ENCODE data around the gene GPBP1. TPM values are rescaled to one million over a fixed set of nuclear protein-coding genes. Genes with fewer than 3 reads are reported as not detected.
A peak's percentile ranks its signal among the peaks of the same experiment; 100 is the strongest.
"Not testable (repeated sequence)": the region's sequence is repeated elsewhere in the genome, so short reads cannot be mapped to it uniquely, and the experiment has no call there.

GPBP1 gene, protein sequence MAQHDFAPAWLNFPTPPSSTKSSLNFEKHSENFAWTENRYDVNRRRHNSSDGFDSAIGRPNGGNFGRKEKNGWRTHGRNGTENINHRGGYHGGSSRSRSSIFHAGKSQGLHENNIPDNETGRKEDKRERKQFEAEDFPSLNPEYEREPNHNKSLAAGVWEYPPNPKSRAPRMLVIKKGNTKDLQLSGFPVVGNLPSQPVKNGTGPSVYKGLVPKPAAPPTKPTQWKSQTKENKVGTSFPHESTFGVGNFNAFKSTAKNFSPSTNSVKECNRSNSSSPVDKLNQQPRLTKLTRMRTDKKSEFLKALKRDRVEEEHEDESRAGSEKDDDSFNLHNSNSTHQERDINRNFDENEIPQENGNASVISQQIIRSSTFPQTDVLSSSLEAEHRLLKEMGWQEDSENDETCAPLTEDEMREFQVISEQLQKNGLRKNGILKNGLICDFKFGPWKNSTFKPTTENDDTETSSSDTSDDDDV
- total RNA-seq (2014; rRNA removed; shearing (Covaris generic)): 61.0 and 75.5 TPM in 2 replicates

DNA sequence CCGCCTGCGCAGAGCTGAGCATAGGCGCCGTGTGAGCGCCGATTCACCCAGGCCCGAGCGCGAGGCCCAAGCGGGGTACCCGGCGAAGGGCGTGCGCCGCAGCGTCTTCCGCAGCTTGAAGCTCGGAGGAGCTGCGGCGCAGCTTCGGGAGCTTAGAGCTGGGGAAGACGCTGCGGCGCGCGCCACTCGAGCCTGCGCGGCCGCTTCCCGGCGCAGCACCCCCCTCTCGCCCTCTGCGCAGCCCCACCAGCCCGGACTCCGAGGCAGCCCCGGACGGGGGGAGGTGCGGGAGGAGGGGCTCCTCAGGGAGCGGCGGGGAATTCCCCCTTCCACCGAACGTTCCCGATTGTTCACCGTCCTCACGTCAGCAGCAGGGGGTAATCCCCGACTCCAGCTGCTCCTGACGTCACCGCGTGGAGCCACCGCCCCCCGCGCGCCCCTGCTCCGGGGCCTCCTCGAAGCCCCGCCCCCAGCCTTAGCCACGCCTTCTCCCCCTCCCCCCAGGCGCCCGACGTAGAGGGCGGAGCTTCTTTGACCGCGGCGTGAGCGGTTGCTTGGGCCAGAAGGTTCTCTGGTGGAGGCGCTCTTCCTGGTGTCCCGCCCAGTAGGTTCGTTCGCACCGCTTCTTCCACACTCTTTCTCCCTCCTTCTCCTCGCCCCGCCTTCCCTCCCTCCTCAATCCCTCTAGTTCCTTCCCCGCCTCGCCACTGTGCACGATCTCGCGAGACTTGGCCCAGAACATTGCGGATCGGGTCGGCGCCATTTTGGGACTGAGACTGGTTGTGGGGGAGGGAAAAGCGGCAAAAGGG is at the start of gene GPBP1:
TSS of gene GPBP1 (plus strand) at position 741 of the 809 bp plus-strand sequence. CDS start 40,072 bp downstream, outside the sequence.
- peak; percentile 100 for DNase-seq (ENCODE audit: low read depth)

DNA sequence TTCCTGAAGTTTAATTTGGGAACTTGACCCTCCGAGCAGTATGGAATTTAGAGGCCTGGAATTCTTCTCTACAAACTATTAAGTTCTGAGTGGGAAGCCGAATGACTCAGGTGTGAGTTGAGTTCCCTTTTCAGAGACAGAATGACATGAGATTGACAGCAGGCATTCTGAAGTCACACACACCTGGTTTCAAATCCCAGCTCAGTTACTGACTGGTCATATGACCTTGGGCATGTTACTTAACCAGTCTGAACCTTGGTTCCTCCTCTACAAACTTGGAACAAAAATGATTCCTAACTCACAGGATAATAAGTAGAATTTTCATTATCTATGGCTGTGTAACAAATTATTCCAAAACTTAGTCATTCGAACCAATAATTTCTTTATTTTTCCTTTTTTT is 45.5 kb upstream of the GPBP1 start:
- DNase-seq (ENCODE audit: low read depth): no peak

DNA sequence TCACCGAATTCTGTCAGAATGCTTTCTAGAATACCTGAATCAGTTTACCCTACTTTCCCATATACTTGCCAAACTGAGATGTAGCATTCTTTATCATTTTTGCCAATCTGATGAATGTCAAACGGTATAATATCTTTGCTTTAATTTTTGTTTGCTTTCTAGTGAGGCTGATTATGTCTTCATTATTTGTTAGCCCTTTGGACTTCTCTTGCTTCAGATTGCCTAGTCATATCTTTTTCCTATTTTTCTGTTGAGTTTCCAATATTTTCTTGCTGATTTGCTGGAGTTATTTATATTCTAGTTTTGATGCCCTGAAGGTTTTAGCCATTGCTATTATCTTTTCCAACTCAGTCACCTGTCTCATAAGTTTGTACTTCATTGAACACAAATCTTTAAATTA is 40.3 kb upstream of the GPBP1 start:
- no peak for DNase-seq (ENCODE audit: low read depth)

DNA sequence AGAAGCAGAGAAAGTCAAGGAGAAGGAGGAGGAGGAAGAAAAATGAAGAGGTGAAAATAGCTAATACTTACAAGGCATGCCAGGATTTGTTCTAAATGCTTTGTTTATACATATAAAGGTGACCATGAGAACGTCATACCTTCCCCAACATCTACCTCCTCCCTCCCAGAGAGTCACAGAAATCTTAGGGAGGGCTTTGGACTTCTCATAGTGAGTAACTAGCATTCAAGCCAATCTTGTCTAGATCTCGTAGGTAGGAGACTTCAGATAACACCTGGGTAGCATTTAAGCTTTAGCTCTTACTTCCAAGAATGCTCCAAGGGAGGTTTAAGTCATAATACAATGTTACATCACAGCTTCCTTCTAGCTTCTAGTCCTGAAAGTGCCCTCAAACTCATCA is 36.5 kb upstream of the GPBP1 start:
- no peak for DNase-seq (ENCODE audit: low read depth)

DNA sequence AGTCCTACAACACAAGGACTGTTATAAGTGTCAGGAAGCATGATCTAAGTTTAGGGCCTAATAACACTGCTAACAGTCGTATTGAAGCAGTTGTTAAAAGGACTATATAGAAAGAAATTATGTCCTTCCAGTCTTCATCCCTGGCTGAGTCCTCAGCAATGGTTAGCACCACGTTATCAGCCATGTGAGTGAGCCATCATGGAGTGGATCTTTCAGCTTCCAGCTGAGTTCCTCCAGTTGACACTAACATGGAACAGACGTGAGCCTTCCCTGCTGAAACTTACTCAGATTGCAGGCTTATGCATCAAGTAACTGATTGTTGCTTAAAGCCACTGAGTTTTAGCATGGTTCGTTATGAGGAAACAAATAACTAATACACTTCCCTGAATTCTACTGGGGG is 21.5 kb upstream of the GPBP1 start:
- no peak for DNase-seq (ENCODE audit: low read depth)

DNA sequence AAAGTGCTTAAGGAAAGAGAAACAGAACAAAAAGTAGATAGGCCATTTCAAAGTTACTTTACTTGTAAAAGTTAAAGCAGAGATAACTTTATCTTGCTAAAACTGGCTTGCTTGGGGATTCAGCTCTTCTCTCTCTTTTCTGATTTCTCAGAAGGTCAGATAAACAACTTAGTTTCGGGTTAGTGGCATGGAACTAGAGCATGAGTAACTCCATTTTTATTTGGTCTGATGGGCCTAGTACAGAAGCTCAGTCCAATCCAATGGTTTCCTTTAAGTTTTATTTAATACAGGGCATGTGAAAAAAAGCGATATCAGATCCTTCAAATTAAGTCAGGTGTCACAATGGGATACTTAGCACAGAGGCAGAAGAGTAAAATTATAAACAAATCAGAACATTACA is 18.8 kb upstream of the GPBP1 start:
- DNase-seq (ENCODE audit: low read depth): no peak

DNA sequence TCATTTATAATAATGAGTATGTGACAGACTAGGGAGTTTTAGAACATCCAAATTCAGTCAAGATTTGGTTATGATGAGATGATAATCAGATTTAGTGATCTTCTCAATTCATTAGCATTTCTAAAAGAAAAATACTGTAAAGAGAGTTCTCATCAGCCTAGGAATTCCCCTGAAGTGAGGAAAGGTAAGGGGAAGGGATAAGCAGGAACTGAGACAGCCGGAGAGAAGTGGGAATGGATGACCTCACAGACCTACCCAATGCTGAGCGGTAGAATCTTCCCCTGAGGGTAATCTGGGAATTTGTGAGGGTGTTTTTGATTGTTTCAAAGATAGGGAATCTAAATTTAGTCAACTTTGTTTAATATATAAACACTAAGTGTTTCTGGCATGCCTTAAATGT is 16.7 kb upstream of the GPBP1 start:
- DNase-seq (ENCODE audit: low read depth): no peak

DNA sequence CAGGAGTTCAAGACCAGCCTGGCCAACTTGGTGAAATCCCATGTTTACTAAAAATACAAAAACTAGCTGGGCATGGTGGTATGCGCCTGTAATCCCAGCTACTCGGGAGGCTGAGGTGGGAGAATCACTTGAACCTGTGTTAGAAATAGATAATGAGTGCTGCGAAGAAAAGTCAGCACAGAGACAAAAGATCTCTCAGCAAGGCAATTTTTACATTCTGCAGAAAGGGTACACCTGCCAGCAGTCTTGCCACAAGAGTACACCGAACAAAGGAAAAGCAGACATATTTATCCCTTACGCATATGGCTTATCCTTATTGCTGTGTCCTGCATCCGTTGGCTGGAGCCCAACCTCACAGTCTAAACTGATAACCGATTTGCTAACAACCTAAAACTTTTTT is 16.2 kb upstream of the GPBP1 start:
- no peak for DNase-seq (ENCODE audit: low read depth)

DNA sequence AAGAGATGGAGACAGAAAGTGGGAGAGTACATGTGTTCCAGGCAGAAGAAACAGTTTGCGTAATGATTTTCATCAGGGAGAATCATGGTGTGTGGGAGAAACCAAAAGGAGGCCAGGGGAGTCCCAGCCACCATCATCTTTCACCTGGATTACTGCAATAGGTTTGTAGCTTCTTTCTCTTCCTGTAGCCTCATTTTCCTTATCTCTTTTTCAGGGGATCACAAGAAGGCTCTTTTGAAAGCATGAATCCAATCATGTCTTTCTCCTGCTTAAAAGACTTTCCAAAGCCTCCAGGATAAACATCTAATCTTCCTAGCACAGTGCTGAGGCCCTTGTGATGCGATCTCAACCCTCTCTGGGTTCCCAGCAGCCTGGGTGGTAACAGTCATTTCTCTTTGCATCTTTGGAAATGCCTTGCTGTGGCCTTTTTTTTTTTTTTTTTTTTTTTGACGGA is 10.3 kb upstream of the GPBP1 start:
- DNase-seq (ENCODE audit: low read depth): no peak

DNA sequence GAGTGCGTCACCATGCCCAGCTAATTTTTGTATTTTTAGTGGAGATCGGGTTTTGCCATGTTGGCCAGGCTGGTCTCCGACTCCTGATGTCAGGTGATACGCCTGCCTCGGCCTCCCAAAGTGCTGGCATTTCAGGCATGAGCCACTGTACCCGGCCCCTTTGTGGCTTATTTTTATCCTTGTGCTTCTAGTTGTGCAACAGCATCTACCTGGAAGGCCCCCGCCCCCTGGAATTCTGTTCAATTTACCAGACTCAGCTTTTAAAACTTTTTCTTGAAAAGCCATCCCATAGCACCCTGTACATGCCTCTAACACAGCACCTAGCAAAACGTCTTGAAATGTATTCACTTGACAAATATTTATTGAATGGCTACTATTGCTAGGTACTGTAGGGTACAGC is 9.7 kb upstream of the GPBP1 start:
- no peak for DNase-seq (ENCODE audit: low read depth)

DNA sequence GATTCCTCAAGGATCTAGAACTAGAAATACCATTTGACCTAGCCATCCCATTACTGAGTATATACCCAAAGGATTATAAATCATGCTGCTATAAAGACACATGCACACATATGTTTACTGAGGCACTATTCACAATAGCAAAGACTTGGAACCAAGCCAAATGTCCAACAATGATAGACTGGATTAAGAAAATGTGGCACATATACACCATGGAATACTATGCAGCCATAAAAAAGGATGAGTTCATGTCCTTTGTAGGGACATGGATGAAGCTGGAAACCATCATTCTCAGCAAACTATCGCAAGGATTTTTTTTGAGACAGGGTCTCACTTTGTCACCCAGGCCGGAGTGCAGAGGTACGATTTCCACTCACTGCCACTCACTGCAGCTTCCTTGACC is 8.7 kb upstream of the GPBP1 start:
- not testable (repeated sequence) for DNase-seq (ENCODE audit: low read depth)

DNA sequence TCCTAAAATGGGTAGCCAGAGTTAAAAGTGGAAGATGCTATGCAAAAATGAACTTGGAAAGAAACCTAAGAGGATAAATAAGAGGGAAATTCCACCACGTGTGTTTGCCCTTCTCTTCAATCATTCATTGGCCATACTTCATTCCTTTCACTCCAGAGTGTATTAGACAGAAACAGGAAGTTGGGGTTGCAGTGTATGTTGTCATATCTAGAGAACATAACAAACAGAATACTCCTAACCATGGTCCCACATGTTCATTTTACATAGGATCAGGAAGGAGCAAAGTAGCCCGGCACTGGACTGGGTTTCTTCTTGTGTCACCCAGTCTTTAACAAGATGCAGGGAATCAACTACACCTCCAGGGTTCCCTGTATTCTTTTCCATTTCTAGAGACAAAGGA is 7.6 kb upstream of the GPBP1 start:
- no peak for DNase-seq (ENCODE audit: low read depth)

DNA sequence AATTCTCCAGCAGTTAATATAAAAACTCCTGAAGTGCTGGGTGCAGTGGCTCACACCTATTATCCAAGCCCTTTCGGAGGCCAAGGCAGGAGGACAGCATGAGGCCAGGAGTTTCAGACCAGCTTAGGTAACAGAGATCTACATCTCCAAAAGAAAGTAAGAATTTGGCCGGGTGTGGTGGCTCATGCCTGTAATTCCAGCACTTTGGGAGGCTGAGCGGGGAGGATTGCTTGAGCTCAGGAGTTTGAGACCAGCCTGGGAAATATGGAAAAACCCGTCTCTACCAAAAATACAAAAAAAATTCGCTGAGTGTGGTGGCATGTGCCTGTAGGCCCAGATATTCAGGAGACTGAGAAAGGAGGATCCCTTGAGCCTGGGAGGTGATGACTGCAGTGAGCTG is 6.7 kb upstream of the GPBP1 start:
- DNase-seq (ENCODE audit: low read depth): no peak

DNA sequence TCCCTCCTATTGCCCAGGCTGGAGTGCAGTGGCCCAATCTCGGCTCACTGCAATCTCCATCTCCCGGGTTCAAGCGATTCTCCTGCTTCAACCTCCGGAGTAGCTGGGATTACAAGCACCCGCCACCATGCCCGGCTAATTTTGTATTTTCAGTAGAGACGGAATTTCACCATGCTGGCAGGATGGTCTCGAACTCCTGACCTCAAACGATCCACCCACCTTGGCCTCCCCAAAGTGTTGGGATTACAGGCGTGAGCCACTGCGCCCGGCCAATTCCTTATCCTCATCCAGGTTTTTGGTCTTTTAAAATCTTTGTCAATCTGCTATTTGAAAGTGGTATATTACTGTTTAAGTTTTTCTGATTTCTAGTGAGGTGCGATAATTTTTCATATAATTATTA is 3.7 kb upstream of the GPBP1 start:
- DNase-seq (ENCODE audit: low read depth): not testable (repeated sequence)

DNA sequence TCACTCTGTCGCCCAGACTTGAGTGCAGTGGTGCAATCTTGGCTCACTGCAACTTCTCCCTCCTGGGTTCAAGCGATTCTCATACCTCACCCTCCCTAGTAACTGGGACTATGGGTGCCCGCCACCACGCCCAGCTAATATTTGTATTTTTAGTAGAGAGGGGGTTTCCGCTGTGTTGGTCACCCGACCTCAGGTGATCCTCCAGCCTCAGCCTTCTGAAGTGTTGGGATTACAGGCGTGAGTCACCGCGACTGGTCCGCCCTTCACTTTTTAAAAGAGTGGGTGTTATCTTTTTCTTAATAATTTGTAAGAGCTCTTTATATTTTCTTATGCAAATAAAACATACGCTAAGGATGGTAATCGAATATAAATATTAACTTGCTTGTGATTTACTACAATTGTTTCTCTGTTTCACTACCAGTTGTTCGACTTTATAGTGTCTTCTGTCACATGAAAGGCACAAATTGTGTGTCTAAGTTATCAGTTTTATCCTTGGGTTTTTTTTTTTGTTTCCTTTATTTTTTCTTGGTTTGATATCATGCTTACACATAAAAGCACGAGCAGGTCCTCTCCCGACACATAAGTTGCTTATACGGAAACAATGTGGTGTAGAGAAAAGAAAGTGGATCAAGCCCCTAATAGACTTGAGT is 1.9 kb upstream of the GPBP1 start:
- peak; percentile 73 for DNase-seq (ENCODE audit: low read depth)

DNA sequence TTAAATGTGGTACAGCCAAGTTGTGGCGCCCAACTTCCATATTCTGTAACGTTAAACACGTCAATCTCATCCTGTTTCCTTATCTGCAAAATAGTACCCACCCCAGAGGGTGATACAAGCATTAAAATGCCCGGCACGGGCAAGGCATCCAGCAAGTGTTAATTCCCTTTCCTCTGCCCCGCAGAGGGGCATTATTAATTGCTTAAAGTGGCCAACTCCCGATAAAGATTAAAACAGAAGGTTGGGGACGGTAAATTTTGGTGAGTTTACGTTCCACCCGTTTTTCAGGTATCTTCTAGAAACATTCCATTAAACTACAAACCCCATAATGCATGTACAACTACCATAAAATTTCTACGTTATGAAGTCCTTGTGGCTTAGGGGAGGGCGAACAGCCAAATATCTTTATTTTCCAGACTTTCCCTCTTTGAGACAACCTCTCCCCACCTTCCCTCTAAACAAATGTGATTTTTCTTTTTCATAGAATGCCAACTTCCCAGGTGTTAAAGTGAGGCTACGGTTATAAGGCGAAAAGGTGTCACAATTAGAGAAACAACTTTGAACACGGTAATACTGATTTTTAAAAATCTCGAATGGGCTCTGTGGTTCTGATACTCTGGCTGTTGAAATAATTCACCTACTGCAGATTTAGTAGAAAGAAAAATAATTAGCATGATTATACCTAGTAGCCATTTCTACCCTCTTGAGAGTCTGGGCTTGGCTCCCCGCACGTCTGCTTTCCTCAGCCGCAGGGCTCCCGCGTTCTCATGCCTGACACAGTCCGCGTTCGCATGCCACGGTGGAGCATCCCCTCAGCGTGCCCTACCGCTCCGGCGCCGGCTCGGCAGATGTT is 1.2 kb upstream of the GPBP1 start:
- DNase-seq (ENCODE audit: low read depth): peak; percentile 30

DNA sequence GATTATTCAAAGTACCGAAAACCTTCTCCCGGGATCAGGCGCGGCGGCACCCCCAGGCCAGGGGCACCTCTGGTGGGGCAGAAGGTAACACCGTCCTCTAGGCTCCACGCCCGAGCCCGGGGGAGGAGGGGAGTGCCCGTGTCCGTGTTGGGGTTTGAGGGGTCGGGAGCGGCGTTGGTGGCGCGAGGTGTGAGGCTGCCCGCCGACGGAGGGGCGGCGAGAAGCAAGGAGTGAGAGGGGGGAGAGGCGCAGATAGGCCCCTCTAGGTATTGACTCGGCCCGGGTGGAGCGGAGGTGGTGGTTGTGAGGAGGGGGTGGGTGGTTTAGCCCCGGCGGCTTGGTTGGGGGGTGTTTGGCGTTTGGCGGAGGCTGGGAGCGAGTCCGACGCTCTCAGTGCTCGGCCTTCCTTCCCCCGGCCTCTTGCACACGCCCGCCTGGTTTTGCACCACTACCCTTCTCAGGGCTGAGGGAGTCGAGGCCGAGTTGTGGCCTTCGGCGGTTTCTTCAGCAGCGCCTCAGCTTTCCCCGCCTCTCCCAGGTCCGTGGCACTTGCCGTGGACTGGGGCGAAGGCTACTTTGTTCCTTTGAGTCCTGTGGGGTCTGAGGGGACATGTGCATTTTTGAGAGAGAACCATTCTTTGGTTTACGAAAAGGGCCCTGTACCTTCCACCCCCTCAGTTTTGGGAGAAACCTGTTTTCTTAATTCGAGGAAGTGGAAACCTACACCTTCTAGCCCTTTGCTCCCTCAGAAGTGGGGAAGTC is 450 bp downstream of the GPBP1 start:
- peak; percentile 55 for DNase-seq (ENCODE audit: low read depth)

DNA sequence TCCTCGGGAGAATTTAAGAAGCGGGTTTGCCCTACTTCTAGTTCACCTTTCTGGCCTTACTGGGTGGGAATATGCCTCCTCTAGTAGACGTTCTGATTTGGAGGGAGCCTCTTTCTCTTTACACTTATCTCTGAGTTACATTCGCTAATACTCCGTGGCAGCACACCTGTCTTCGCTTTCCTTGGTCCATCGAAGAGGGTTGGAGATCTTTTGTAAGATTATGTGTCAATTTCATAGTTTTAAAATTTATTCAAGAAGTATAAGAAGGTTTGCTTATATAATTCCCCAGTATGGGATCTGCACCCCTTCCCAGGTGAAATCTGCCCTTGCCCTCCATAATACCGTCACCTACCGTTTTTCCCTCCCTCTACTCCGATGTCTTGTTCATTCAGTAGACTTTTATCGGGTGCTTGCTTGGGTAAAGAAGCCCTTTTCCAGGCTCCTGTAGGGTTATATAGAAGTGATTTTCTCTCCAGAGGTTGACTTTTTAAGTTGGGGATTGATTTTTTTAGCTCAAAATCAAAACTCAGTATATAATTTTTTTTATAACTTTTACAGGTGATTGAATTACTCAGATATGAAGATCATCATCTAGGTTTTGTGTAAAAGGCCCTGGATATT is 1.1 kb downstream of the GPBP1 start:
- peak; percentile 7 for DNase-seq (ENCODE audit: low read depth)

DNA sequence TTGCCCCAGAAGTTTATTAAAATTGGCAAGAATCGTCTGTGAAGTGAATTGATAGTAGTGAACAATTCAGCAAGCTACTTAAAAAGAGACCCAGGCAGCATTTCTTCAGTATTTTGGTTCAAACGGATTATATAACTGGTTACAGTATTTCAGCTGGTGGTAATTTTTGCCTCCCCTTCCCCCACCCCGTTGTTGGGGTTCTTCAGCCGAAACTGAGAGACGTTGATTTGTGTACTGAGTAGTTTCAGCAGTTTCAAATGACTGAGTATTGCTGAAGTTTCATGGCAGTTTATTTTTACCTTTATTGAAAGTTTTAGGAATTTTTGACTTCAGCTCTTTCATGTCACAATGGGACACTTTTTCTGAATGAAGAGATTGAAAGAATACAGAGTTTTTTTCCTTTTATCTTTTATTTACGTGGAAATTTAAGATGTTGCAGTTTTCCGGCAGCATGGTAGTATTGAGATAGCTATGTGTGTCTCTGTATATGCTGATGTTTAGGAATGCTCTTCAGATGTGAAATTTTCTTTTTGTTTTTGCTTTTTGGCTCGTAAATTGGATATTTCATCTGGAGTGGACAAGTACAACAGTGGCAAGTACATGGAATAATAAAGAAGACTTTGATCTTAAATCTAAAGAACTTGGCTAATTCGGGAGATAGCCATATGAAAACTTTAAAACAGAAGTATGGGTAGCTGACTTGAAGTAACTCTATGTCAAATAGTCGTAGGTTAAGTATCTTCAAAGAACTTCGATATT is 1.9 kb downstream of the GPBP1 start:
- DNase-seq (ENCODE audit: low read depth): no peak

All from Daoy (cell line).